Skeletal muscle satellite cell (primary cell): ENCODE results near the gene GHR.

ENCODE experiments used
- H3K27me3 ChIP-seq: 2 replicates; pipeline ENCODE4 v1.7.0; 2013; ENCODE audit warnings: low read length; ENCODE audit not compliant: control insufficient read depth, insufficient read depth
- H3K36me3 ChIP-seq: 2 replicates; pipeline ENCODE4 v1.7.0; 2013; ENCODE audit warnings: mild to moderate bottlenecking, control low read depth, low read length; ENCODE audit not compliant: insufficient read depth
- H3K4me1 ChIP-seq: 2 replicates; pipeline ENCODE4 v1.7.0; 2013; ENCODE audit warnings: low read length; ENCODE audit not compliant: control insufficient read depth, insufficient read depth
- H3K4me2 ChIP-seq: 2 replicates; pipeline ENCODE4 v1.7.0; 2013; ENCODE audit warnings: mild to moderate bottlenecking, low read length
- H3K4me3 ChIP-seq: 2 replicates; pipeline ENCODE4 v1.7.0; 2013; ENCODE audit warnings: low read length
- H3K9ac ChIP-seq: 2 replicates; pipeline ENCODE4 v1.7.0; 2013; ENCODE audit warnings: mild to moderate bottlenecking, low read depth, low read length, moderate library complexity
- H3K9me3 ChIP-seq: replicated peaks from 2 replicates; pipeline ENCODE4 v1.7.0; 2013; ENCODE audit warnings: mild to moderate bottlenecking, control low read depth, low read length

The GHR gene

DNA sequence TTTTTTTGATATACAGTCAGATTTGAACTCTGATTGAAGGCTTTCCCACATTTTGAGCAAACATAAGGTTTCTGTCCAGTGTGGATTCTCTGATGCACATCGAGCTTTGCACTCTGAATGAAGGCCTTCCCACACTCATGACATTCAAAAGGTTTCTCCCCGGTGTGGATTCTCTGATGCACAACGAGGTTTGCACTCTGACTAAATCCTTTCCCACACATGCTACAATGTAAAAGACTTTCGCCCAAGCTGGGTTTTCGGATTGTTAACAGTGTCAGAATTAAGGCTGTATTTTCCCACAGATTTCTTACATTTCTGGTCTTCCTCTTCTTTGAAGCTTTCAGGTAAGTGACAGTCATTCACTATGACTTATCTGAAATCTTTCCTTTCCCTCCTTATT is 44.3 kb downstream of the GHR start:
- Histone ChIP-seq H3K36me3 (no peaks in the 10 kb centered on the region), H3K4me1 (peaks cover 2% of the 10 kb centered on the region), H3K27me3 (no peaks in the 10 kb centered on the region), H3K9ac (no peak overlapping the region), H3K4me2 (no peak overlapping the region), H3K4me3 (no peak overlapping the region), H3K9me3 (no peaks in the 10 kb centered on the region)

GRCh38 chr5:42467981-42468524 is 44.8 kb downstream of the GHR start:
- Histone ChIP-seq H3K27me3 (no peaks in the 10 kb centered on the region), H3K4me1 (peaks cover 6% of the 10 kb centered on the region), H3K36me3 (no peaks in the 10 kb centered on the region), H3K4me2 (no peak overlapping the region), H3K4me3 (no peak overlapping the region), H3K9me3 (no peaks in the 10 kb centered on the region), H3K9ac (no peak overlapping the region)

DNA sequence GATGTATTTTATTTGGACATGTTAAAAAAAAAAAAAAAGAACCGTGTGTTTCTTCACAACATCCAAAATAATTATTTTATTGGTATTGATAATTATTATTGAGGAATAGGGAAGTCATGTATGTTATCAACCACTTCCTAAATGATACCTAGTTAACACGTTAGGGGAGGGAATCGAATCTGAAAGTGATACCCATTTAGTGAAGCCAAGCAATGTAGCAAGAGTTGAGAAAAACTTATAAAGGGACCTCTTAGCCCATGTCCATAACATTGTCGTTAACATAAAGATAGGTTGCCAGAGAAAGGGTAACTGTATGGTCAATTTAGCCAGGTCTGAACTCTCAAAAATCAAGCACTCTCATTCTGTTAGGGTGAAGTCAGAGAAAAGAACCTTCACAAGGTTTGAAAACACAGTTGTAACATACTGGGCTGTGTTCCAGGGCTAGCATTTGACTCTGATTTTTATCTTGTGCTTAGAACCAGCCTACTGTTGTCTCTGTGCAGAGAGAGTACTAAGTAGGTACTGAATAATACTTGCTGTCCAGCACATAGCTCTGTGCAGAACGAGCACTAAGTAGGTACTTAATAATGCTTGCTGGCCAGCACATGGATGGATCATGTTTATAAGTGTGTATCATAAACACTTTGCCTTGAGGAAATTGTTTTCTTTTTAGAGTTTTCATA is 60.4 kb downstream of the GHR start:
- Histone ChIP-seq H3K36me3 (no peaks in the 10 kb centered on the region), H3K4me1 (no peaks in the 10 kb centered on the region), H3K9me3 (no peaks in the 10 kb centered on the region), H3K9ac (no peak overlapping the region), H3K4me3 (no peak overlapping the region), H3K4me2 (no peak overlapping the region), H3K27me3 (no peaks in the 10 kb centered on the region)

GRCh38 chr5:42487077-42487476 is 63.8 kb downstream of the GHR start:
- no peak overlapping the region for H3K4me3 ChIP-seq
- no peaks in the 10 kb centered on the region for H3K36me3 ChIP-seq
- no peaks in the 10 kb centered on the region for H3K9me3 ChIP-seq
- no peaks in the 10 kb centered on the region for H3K27me3 ChIP-seq
- no peak overlapping the region for H3K4me2 ChIP-seq
- no peaks in the 10 kb centered on the region for H3K4me1 ChIP-seq
- no peak overlapping the region for H3K9ac ChIP-seq

DNA sequence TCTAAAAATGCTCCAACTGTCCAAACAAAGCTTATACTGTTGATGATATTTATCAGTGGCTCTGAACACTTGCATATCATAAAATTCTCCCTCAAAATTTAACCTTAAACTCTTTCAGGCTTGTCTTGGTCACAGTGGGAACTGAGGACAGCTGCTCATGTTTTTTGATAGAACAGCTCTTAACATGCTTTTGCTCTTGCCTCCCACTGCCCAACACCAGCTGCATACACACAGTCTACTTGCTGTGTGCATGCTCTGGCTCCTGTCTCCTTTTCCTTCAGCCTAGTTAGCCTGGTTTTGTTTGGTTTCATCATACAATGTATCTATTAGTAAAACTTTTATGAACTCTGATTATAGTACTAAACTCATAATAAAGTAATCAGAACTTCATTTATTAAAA is 64.6 kb downstream of the GHR start:
- H3K4me2 ChIP-seq: no peak overlapping the region
- H3K36me3 ChIP-seq: no peaks in the 10 kb centered on the region
- H3K9me3 ChIP-seq: no peaks in the 10 kb centered on the region
- no peak overlapping the region for H3K4me3 ChIP-seq
- no peak overlapping the region for H3K9ac ChIP-seq
- H3K4me1 ChIP-seq: no peaks in the 10 kb centered on the region
- H3K27me3 ChIP-seq: no peaks in the 10 kb centered on the region

- H3K4me2 ChIP-seq: no peak overlapping the region
- H3K4me3 ChIP-seq: no peak overlapping the region
- no peaks in the 10 kb centered on the region for H3K27me3 ChIP-seq
- no peaks in the 10 kb centered on the region for H3K4me1 ChIP-seq
- no peaks in the 10 kb centered on the region for H3K9me3 ChIP-seq
- no peak overlapping the region for H3K9ac ChIP-seq
- H3K36me3 ChIP-seq: no peaks in the 10 kb centered on the region
These were observed 67.6 kb downstream of the GHR start for GRCh38 chr5:42490831-42491230.

- no peaks in the 10 kb centered on the region for H3K4me1 ChIP-seq
- H3K4me2 ChIP-seq: no peak overlapping the region
- no peaks in the 10 kb centered on the region for H3K27me3 ChIP-seq
- no peaks in the 10 kb centered on the region for H3K36me3 ChIP-seq
- no peaks in the 10 kb centered on the region for H3K9me3 ChIP-seq
- no peak overlapping the region for H3K4me3 ChIP-seq
- no peak overlapping the region for H3K9ac ChIP-seq
These were observed 68.5 kb downstream of the GHR start for GRCh38 chr5:42491699-42492098.

DNA sequence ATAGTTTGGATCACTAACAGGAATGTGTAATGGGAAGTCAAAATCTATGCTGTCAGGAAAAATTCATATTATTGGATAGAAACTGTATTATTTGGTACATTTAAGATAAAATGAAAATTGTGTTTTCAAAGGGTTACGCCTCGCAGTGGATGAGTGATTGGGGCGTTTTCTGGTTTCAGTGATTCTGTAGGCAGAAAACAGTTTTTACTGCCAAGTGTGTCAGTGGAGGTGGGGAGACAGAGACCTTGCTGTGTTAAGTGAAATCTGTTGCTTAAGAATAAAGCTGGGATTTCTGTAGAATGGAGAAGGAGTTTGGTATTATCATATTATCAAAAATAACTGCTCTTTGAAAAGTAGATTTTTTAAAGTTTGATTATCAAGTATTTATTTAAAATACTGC is 69.7 kb downstream of the GHR start:
- no peaks in the 10 kb centered on the region for H3K4me1 ChIP-seq
- H3K27me3 ChIP-seq: no peaks in the 10 kb centered on the region
- no peak overlapping the region for H3K4me2 ChIP-seq
- no peak overlapping the region for H3K4me3 ChIP-seq
- no peaks in the 10 kb centered on the region for H3K9me3 ChIP-seq
- H3K36me3 ChIP-seq: no peaks in the 10 kb centered on the region
- H3K9ac ChIP-seq: no peak overlapping the region

GRCh38 chr5:42494414-42494813 is 71.2 kb downstream of the GHR start:
- Histone ChIP-seq H3K9ac (no peak overlapping the region), H3K4me2 (no peak overlapping the region), H3K9me3 (no peaks in the 10 kb centered on the region), H3K4me3 (no peak overlapping the region), H3K4me1 (no peaks in the 10 kb centered on the region), H3K36me3 (no peaks in the 10 kb centered on the region), H3K27me3 (no peaks in the 10 kb centered on the region)

DNA sequence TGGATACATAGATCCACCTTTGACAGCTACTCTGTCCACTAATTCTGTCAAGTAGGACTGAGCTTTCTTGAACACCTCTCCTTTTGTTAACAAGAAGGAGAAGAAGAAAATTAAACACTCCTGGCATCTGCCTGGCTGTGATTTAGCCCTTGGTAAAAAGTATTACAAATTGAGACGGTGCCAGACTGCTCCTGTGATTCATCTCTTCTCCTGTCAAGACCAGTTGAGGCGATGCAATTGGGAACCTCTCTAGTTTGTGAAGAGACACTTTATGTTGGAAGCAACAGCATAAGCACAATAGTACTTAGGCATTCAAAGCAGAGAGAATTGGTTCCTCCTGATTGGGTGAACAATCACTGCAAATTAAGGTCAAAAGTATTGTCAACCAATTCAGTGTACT is 72.7 kb downstream of the GHR start:
- H3K4me2 ChIP-seq: no peak overlapping the region
- no peaks in the 10 kb centered on the region for H3K9me3 ChIP-seq
- no peaks in the 10 kb centered on the region for H3K4me1 ChIP-seq
- H3K36me3 ChIP-seq: no peaks in the 10 kb centered on the region
- H3K27me3 ChIP-seq: no peaks in the 10 kb centered on the region
- H3K9ac ChIP-seq: no peak overlapping the region
- no peak overlapping the region for H3K4me3 ChIP-seq

GRCh38 chr5:42496397-42497156 is 73.3 kb downstream of the GHR start:
- Histone ChIP-seq H3K36me3 (no peaks in the 10 kb centered on the region), H3K9me3 (no peaks in the 10 kb centered on the region), H3K27me3 (no peaks in the 10 kb centered on the region), H3K4me1 (no peaks in the 10 kb centered on the region), H3K9ac (no peak overlapping the region), H3K4me2 (no peak overlapping the region), H3K4me3 (no peak overlapping the region)

DNA sequence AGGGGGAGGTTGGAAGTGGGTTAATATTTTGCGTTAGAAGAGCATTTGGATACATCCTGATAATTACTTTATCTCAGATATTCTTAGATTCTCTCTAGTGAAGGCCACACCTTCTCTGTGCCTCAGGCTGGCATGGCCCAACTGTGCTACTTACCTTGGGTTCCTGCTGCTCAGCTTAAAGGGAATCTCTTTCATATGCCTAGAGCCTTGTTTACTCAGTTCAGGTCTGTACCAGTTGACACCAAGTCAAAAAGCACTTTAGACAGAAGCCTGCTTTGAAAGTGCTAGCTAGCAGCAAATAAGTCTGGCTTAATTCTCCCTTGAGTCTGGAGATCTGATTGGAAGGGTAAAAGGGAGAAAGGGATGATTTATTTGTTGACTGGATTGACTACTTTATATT is 74.8 kb downstream of the GHR start:
- H3K4me2 ChIP-seq: no peak overlapping the region
- H3K4me3 ChIP-seq: no peak overlapping the region
- H3K36me3 ChIP-seq: no peaks in the 10 kb centered on the region
- no peaks in the 10 kb centered on the region for H3K9me3 ChIP-seq
- H3K27me3 ChIP-seq: no peaks in the 10 kb centered on the region
- H3K9ac ChIP-seq: no peak overlapping the region
- peaks cover 3% of the 10 kb centered on the region for H3K4me1 ChIP-seq
